Measurements from ENCODE around the gene NAA60.

Gene NAA60

DNA sequence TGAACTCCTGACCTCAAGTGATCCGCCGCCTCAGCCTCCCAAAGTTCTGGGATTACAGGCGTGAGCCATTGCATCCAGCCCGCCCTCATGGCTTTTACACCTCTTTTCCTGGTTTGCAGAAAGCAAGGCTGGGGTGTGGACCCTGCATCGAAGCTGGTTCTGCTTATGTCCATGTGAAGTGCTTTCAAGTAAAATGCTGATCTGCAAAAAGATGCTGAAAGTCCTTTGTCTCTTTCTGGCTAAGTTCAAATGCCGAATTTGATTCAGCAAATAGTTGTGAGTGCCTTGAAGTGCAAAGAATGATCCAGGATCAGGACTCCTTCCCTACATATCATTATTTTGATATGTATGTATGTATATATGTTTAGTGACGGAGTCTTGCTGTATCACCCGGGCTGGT, 17.1 kb downstream of the NAA60 start:
- H3K4me3 ChIP-seq (ENCODE audit: low read length in 2 of 2): peak overlapping the region in 1 of 2 donors; percentile 16
- H3K9ac ChIP-seq (ENCODE audit: low read depth in 1 of 2, low read length in 2 of 2): no peak overlapping the region
- no peaks in the 10 kb centered on the region for H3K27me3 ChIP-seq (ENCODE audit: control insufficient read depth in 2 of 2, insufficient read depth in 2 of 2, low read length in 2 of 2)
- no peak overlapping the region for H3K27ac ChIP-seq (ENCODE audit: low read depth in 2 of 2, low read length in 2 of 2)
- H3K9me3 ChIP-seq (ENCODE audit: control insufficient read depth in 2 of 2, low read length in 2 of 2): no peaks in the 10 kb centered on the region
- H3K36me3 ChIP-seq (ENCODE audit: control insufficient read depth in 2 of 2, insufficient read depth in 2 of 2, low read length in 2 of 2): peaks cover 0 to 5% of the 10 kb centered on the region in 2 donors
- H3K4me1 ChIP-seq (ENCODE audit: control insufficient read depth in 2 of 2, insufficient read depth in 2 of 2, low read length in 2 of 2): peaks cover 39 to 51% of the 10 kb centered on the region in 2 donors

DNA sequence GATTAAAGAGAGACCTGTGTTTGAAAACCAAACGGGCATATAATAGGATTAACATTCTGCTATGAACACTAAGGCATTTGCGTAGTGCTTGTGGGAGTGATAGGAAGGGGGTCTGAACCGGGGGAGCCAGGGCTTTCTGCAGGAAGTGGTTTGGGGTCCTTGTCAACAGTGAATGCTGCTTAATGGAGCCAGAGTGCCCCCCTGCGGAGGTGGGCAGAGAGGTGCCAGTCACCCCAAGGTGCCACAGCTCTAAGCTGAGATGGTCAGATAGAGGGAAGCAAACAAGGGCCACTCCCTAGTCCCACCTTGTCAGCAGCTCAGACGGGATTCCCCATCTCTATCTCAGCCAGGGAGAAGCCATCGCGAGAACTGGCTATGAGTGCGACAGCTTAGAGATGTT, 17.7 kb downstream of the NAA60 start:
- H3K27me3 ChIP-seq (ENCODE audit: control insufficient read depth in 2 of 2, insufficient read depth in 2 of 2, low read length in 2 of 2): no peaks in the 10 kb centered on the region
- H3K9me3 ChIP-seq (ENCODE audit: control insufficient read depth in 2 of 2, low read length in 2 of 2): no peaks in the 10 kb centered on the region
- peaks cover 36 to 49% of the 10 kb centered on the region in 2 donors for H3K4me1 ChIP-seq (ENCODE audit: control insufficient read depth in 2 of 2, insufficient read depth in 2 of 2, low read length in 2 of 2)
- H3K36me3 ChIP-seq (ENCODE audit: control insufficient read depth in 2 of 2, insufficient read depth in 2 of 2, low read length in 2 of 2): peaks cover 5 to 11% of the 10 kb centered on the region in 2 donors
- H3K4me3 ChIP-seq (ENCODE audit: low read length in 2 of 2): no peak overlapping the region
- H3K27ac ChIP-seq (ENCODE audit: low read depth in 2 of 2, low read length in 2 of 2): no peak overlapping the region
- no peak overlapping the region for H3K9ac ChIP-seq (ENCODE audit: low read depth in 1 of 2, low read length in 2 of 2)

DNA sequence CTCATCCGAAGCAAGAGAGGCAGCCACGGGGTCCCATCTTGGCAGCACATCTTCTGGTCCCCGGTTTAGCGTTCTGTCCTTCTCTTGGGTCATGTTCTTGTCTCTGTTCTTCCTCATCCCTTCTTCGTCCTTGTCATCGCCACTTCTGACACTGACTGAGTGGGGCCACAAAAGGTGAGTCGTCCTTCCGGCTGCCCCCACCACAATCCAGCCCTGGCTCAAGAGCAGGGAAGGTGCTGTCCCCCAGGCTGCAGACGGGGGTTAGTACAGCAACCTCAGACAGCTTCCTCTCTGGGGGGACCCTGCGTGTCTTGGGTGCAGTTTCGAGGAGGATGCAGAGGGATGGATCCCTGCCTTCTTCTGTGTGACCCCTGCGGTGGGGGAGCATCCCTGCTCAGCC, 21.8 kb downstream of the NAA60 start:
- H3K27me3 ChIP-seq (ENCODE audit: control insufficient read depth in 2 of 2, insufficient read depth in 2 of 2, low read length in 2 of 2): no peaks in the 10 kb centered on the region
- H3K9ac ChIP-seq (ENCODE audit: low read depth in 1 of 2, low read length in 2 of 2): no peak overlapping the region
- no peak overlapping the region for H3K27ac ChIP-seq (ENCODE audit: low read depth in 2 of 2, low read length in 2 of 2)
- H3K36me3 ChIP-seq (ENCODE audit: control insufficient read depth in 2 of 2, insufficient read depth in 2 of 2, low read length in 2 of 2): peaks cover 8 to 31% of the 10 kb centered on the region in 2 donors
- no peaks in the 10 kb centered on the region for H3K9me3 ChIP-seq (ENCODE audit: control insufficient read depth in 2 of 2, low read length in 2 of 2)
- H3K4me3 ChIP-seq (ENCODE audit: low read length in 2 of 2): no peak overlapping the region
- H3K4me1 ChIP-seq (ENCODE audit: control insufficient read depth in 2 of 2, insufficient read depth in 2 of 2, low read length in 2 of 2): peaks cover 11 to 18% of the 10 kb centered on the region in 2 donors

DNA sequence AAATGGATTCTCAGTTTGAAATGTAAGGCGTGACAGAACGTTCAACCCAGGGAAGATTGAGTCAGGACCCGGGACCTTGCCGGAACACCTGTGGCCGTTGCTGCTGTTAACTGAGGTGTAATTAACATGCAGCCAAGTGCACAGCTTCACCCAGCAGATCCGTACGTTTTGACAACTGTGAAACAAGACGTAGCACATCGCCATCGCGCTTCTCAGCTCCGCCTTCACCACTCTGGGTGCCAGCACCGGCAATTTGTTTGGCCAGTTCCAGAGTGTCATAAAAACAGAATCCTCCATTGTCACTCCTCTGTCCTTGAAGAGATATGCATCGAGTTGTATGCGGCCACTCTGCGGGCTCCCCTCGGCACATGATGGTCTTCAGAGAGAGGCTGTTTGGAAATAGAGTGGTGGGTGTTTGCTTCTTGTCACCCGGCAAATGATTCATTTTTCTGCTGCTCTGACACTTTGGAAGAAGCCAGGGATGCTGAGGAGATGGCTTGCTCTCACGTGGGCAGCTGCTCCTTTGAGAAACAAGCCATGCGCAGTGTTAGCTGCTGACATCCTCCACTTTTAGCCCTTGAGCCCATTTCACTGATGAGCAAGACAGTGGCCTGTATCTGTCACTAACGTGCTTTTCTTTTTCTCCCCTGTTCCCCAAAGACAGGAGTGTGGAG, 22.6 kb downstream of the NAA60 start:
- peaks cover 8 to 28% of the 10 kb centered on the region in 2 donors for H3K36me3 ChIP-seq (ENCODE audit: control insufficient read depth in 2 of 2, insufficient read depth in 2 of 2, low read length in 2 of 2)
- no peaks in the 10 kb centered on the region for H3K27me3 ChIP-seq (ENCODE audit: control insufficient read depth in 2 of 2, insufficient read depth in 2 of 2, low read length in 2 of 2)
- H3K9ac ChIP-seq (ENCODE audit: low read depth in 1 of 2, low read length in 2 of 2): no peak overlapping the region
- H3K4me3 ChIP-seq (ENCODE audit: low read length in 2 of 2): no peak overlapping the region
- H3K27ac ChIP-seq (ENCODE audit: low read depth in 2 of 2, low read length in 2 of 2): no peak overlapping the region
- H3K9me3 ChIP-seq (ENCODE audit: control insufficient read depth in 2 of 2, low read length in 2 of 2): no peaks in the 10 kb centered on the region
- H3K4me1 ChIP-seq (ENCODE audit: control insufficient read depth in 2 of 2, insufficient read depth in 2 of 2, low read length in 2 of 2): peaks cover 8 to 10% of the 10 kb centered on the region in 2 donors

DNA sequence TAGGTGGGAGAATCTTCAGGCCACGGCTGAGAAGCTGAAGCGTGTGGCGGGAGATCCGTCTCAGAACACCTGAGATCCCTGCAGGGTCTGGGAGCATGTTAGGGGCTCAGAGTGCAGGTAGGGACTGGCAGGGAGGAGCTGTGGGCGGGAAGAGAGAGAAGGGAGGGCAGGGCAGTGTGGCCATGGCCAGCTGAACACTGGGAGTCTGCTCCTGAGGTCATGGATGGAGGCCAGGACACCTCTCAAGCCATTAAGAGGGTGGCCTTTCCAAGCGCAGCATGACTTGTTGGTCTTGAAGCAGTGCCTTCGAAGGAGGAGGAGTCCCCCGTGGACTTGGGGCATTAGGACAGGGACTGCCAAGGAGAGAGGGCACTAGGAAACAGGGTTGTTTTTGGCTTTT, 23.7 kb downstream of the NAA60 start:
- Histone ChIP-seq H3K36me3 (ENCODE audit: control insufficient read depth in 2 of 2, insufficient read depth in 2 of 2, low read length in 2 of 2) (peaks cover 8 to 28% of the 10 kb centered on the region in 2 donors), H3K27ac (ENCODE audit: low read depth in 2 of 2, low read length in 2 of 2) (no peak overlapping the region), H3K4me1 (ENCODE audit: control insufficient read depth in 2 of 2, insufficient read depth in 2 of 2, low read length in 2 of 2) (peaks cover 3 to 4% of the 10 kb centered on the region in 2 donors), H3K4me3 (ENCODE audit: low read length in 2 of 2) (no peak overlapping the region), H3K27me3 (ENCODE audit: control insufficient read depth in 2 of 2, insufficient read depth in 2 of 2, low read length in 2 of 2) (no peaks in the 10 kb centered on the region), H3K9me3 (ENCODE audit: control insufficient read depth in 2 of 2, low read length in 2 of 2) (no peaks in the 10 kb centered on the region), H3K9ac (ENCODE audit: low read depth in 1 of 2, low read length in 2 of 2) (no peak overlapping the region)

DNA sequence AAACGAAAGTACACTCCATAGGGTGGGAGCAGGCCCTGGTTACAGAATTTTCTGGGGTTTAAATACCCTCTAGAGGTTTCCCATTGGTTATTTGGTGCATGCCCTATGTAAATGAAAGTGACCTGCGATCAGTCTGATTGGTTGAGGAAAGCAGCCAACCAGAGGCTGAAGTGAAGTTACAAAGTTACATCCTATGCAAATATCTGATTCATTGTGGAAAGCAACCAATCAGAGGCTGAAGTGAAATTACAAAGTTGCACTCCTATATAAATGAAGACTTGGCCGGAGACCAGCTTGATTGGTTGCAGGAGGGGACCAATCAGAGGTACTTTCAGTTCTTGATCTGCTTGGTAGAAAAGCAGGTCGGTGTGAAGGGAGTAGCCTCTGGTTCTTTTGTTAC, 24.4 kb downstream of the NAA60 start:
- H3K4me3 ChIP-seq (ENCODE audit: low read length in 2 of 2): no peak overlapping the region
- H3K4me1 ChIP-seq (ENCODE audit: control insufficient read depth in 2 of 2, insufficient read depth in 2 of 2, low read length in 2 of 2): peaks cover 0 to 4% of the 10 kb centered on the region in 2 donors
- peaks cover 8 to 30% of the 10 kb centered on the region in 2 donors for H3K36me3 ChIP-seq (ENCODE audit: control insufficient read depth in 2 of 2, insufficient read depth in 2 of 2, low read length in 2 of 2)
- H3K27ac ChIP-seq (ENCODE audit: low read depth in 2 of 2, low read length in 2 of 2): no peak overlapping the region
- no peaks in the 10 kb centered on the region for H3K9me3 ChIP-seq (ENCODE audit: control insufficient read depth in 2 of 2, low read length in 2 of 2)
- H3K9ac ChIP-seq (ENCODE audit: low read depth in 1 of 2, low read length in 2 of 2): no peak overlapping the region
- H3K27me3 ChIP-seq (ENCODE audit: control insufficient read depth in 2 of 2, insufficient read depth in 2 of 2, low read length in 2 of 2): no peaks in the 10 kb centered on the region

DNA sequence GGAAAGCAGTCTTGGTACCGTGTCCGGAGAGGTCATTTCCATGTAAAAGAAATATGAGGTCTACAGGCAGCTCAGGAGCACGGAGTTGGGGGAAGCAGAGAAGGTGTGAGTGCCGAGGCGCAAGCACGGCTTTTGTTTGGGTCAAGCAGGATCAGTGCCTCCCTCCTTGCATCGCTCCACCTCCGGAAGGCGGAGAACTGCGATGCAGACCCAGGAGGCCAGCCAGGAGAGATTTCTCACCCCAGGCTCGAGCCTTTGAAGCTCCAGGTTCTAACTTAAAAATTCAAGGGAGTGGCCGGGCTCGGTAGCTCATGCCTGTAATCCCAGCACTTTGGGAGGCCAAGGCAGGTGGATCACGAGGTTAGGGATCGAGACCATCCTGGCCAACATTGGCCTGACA, 25.0 kb downstream of the NAA60 start:
- Histone ChIP-seq H3K27me3 (ENCODE audit: control insufficient read depth in 2 of 2, insufficient read depth in 2 of 2, low read length in 2 of 2) (no peaks in the 10 kb centered on the region), H3K9ac (ENCODE audit: low read depth in 1 of 2, low read length in 2 of 2) (no peak overlapping the region), H3K36me3 (ENCODE audit: control insufficient read depth in 2 of 2, insufficient read depth in 2 of 2, low read length in 2 of 2) (peaks cover 8 to 30% of the 10 kb centered on the region in 2 donors), H3K27ac (ENCODE audit: low read depth in 2 of 2, low read length in 2 of 2) (no peak overlapping the region), H3K9me3 (ENCODE audit: control insufficient read depth in 2 of 2, low read length in 2 of 2) (no peaks in the 10 kb centered on the region), H3K4me1 (ENCODE audit: control insufficient read depth in 2 of 2, insufficient read depth in 2 of 2, low read length in 2 of 2) (peaks cover 3 to 4% of the 10 kb centered on the region in 2 donors), H3K4me3 (ENCODE audit: low read length in 2 of 2) (no peak overlapping the region)

DNA sequence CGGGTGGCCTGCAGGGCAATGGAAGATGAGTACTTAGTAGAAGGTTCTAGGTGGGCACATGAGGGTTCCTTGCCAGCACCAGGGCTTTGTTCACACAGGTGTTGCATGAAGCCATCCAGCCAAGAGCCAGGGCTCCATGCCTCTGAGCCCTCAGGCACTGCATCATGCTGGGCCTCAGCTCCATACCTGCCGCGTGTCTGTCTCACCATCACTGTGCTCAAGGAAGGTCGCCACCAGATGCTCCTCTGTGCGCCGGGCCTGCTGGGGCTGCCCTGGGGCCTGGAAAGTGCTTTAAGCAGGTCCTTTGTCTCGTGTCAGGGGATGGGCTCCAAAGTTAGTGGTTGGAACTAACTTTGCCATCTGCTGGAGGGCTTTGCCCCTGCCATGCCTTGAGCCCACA, 26.3 kb downstream of the NAA60 start:
- Histone ChIP-seq H3K9me3 (ENCODE audit: control insufficient read depth in 2 of 2, low read length in 2 of 2) (no peaks in the 10 kb centered on the region), H3K4me3 (ENCODE audit: low read length in 2 of 2) (no peak overlapping the region), H3K27me3 (ENCODE audit: control insufficient read depth in 2 of 2, insufficient read depth in 2 of 2, low read length in 2 of 2) (no peaks in the 10 kb centered on the region), H3K4me1 (ENCODE audit: control insufficient read depth in 2 of 2, insufficient read depth in 2 of 2, low read length in 2 of 2) (peaks cover 0 to 3% of the 10 kb centered on the region in 2 donors), H3K36me3 (ENCODE audit: control insufficient read depth in 2 of 2, insufficient read depth in 2 of 2, low read length in 2 of 2) (peaks cover 8 to 30% of the 10 kb centered on the region in 2 donors), H3K27ac (ENCODE audit: low read depth in 2 of 2, low read length in 2 of 2) (no peak overlapping the region), H3K9ac (ENCODE audit: low read depth in 1 of 2, low read length in 2 of 2) (no peak overlapping the region)

DNA sequence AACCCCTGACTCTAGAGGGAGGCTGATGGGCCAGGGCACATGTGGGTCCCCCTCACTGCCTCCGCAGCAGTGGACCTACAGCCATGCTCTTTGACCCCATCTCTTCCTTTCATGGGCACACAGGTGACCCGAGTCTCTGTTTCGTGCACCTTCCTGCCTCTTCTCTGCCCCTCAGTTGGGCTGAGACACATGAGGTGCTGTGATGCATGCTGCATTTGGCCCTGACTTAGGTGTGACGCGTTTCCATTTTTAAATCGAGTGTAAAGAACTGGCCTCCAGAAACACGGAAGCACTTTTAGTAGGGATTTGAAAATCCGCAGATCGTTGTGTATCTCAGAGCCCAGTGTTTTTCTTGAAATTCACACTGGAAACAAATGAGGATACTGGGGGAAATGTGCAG, 27.2 kb downstream of the NAA60 start:
- Histone ChIP-seq H3K27me3 (ENCODE audit: control insufficient read depth in 2 of 2, insufficient read depth in 2 of 2, low read length in 2 of 2) (no peaks in the 10 kb centered on the region), H3K27ac (ENCODE audit: low read depth in 2 of 2, low read length in 2 of 2) (no peak overlapping the region), H3K9ac (ENCODE audit: low read depth in 1 of 2, low read length in 2 of 2) (no peak overlapping the region), H3K9me3 (ENCODE audit: control insufficient read depth in 2 of 2, low read length in 2 of 2) (no peaks in the 10 kb centered on the region), H3K4me1 (ENCODE audit: control insufficient read depth in 2 of 2, insufficient read depth in 2 of 2, low read length in 2 of 2) (peaks cover 0 to 9% of the 10 kb centered on the region in 2 donors), H3K4me3 (ENCODE audit: low read length in 2 of 2) (no peak overlapping the region), H3K36me3 (ENCODE audit: control insufficient read depth in 2 of 2, insufficient read depth in 2 of 2, low read length in 2 of 2) (peaks cover 7 to 26% of the 10 kb centered on the region in 2 donors)

DNA sequence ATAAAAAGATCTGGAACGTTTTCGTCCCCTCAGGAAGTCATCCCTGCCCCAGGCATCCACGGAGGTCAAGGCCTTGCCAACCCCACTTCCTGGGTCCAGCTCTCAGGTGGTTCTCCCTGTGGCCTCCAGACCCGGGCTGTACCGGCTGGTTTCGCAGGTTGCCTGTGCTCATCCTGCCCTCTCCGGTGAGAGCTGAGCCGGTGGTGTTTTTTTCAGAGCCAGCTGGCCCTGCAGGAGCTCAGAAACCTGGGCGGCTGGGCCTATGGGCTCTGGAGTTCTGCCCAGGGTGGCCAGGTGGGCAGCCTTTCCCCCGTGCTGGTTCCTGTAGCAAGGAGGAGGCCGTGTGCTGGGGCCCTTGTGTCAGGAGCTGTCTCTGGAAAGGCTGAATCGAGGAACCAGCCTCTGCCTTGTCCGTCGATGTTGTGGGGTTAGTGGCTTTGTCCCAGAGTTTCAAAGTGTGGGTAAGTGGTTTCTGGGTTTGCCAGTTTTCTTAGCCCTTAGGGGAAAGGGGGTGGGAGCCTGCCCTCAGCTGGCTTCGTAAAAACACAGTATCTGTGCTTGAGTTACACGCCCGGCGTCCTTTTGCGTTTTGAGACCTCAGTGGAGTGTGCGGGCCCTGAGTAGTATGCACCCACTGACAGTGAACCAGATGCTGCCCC, 28.2 kb downstream of the NAA60 start:
- Histone ChIP-seq H3K27me3 (ENCODE audit: control insufficient read depth in 2 of 2, insufficient read depth in 2 of 2, low read length in 2 of 2) (no peaks in the 10 kb centered on the region), H3K4me3 (ENCODE audit: low read length in 2 of 2) (no peak overlapping the region), H3K9me3 (ENCODE audit: control insufficient read depth in 2 of 2, low read length in 2 of 2) (no peaks in the 10 kb centered on the region), H3K27ac (ENCODE audit: low read depth in 2 of 2, low read length in 2 of 2) (no peak overlapping the region), H3K9ac (ENCODE audit: low read depth in 1 of 2, low read length in 2 of 2) (no peak overlapping the region), H3K4me1 (ENCODE audit: control insufficient read depth in 2 of 2, insufficient read depth in 2 of 2, low read length in 2 of 2) (peaks cover 0 to 13% of the 10 kb centered on the region in 2 donors), H3K36me3 (ENCODE audit: control insufficient read depth in 2 of 2, insufficient read depth in 2 of 2, low read length in 2 of 2) (peaks cover 0 to 17% of the 10 kb centered on the region in 2 donors)

Measured in mucosa of rectum (tissue), 2 donors.